GM19397 (cell line): ENCODE data around the gene ATL2.
"Not testable (repeated sequence)": the region's sequence is repeated elsewhere in the genome, so short reads cannot be mapped to it uniquely, and the experiment has no call there.

Experiments
- ATAC-seq: cut with Tn5 transposase; IDR thresholded peaks from one replicate; pipeline ENCODE4 v1.9.1; 2021; ENCODE audit warnings: mild to moderate bottlenecking, moderate library complexity; ENCODE audit not compliant: unreplicated experiment

The ATL2 gene

DNA sequence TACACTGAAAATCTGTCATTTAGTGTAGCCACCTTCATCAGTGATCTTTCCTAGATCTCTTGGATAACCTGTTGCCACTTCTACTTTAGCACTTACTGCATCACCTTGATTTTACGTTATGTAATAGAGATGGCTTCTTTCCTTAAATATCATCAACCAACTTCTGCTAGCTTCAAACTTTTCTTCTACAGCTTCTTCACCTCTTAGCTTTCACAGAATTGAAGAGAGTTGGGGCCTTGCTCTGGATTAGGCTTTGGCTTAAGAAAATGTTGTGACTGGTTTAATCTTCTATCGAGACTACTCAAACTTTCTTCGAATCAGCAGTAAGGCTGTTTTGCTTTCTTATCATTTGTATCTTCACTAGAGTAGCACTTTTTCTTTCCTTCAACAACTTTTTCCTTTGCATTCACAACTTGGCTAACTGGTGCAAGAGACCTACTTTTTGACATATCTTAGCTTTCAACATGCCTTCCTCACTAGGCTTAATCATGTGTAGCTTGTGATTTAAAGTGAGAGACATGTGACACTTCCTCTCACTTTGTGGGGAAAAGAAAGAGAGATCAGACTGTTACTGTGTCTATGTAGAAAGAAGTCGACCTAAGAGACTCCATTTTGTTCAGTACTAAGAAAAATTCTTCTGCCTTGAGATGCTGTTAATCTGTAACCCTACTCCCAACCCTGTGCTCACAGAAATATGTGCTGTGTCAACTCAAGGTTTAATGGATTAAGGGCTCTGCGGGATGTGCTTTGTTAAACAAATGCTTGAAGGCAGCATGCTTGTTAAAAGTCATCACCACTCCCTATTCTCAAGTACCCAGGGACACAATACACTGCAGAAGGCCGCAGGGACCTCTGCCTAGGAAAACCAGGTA is 99.6 kb downstream of the ATL2 start:
- ATAC-seq: no peak

- no peak for ATAC-seq
Measured at GRCh38 chr2:38274286-38275276, 102.5 kb downstream of the ATL2 start.

- no peak for ATAC-seq
Measured at GRCh38 chr2:38271697-38272096, 105.4 kb downstream of the ATL2 start.

GRCh38 chr2:38269421-38269820 is 107.7 kb downstream of the ATL2 start:
- no peak for ATAC-seq

DNA sequence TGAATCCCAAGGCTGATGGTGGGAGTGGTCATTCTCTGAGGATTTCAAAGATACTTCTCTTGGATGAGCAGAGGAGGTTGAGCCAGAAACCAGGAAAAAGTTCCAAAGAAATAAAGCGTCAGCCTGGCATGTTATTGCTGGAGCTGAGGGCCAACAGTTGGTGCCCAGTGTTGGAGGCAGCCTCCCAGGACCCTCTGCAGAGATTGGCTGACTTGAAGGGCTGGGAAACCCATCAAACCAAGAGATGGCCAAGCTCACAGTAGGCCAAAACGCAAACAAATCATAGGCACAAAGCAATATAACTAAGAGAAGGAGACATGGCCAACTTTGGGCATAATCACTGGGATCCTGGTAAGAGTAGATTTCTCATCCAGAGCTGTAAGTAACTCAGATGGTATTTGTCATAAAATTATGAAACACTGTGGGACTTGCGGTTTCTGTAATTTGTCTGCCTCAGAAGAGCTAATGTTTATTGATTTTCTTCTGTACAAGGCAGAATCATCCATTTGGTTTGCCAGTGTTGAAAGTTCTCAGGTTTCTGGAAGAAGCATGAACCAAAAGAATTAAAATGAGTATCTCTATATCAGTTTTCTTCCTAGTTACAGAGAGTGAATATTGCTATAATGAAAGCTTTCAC is 108.3 kb downstream of the ATL2 start:
- no peak for ATAC-seq

GRCh38 chr2:38268001-38268400 is 109.1 kb downstream of the ATL2 start:
- no peak for ATAC-seq

DNA sequence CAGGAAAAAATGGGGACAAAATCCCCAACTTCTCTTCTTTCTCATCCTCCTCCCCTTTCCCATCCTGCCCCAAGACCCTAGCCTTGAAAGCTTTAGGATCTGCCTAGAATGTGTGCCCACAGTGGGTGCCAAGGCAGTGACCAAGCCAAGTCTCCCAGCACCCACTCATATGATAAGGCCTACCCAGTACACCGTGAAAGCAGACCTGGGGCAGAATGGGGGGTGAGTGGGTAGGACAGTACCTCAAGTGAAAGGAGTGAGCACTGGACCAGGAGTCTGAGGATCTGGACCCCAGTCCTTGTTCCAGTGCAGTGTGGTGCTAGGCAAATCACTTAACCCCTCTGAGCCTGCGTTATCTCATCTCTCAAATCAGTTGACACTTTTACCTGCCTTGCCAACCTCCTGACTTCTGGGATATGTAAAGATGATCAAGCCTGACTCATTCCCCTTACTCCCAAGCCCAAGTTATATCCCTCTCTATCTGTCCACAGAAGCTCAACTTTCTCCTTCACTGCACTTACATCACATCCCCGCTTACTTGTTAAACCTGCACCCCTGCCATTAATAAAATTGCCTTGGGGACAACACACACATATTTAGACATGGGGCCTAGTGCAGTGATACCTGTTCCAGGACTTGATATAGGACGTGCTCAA is 109.7 kb downstream of the ATL2 start:
- ATAC-seq: no peak

DNA sequence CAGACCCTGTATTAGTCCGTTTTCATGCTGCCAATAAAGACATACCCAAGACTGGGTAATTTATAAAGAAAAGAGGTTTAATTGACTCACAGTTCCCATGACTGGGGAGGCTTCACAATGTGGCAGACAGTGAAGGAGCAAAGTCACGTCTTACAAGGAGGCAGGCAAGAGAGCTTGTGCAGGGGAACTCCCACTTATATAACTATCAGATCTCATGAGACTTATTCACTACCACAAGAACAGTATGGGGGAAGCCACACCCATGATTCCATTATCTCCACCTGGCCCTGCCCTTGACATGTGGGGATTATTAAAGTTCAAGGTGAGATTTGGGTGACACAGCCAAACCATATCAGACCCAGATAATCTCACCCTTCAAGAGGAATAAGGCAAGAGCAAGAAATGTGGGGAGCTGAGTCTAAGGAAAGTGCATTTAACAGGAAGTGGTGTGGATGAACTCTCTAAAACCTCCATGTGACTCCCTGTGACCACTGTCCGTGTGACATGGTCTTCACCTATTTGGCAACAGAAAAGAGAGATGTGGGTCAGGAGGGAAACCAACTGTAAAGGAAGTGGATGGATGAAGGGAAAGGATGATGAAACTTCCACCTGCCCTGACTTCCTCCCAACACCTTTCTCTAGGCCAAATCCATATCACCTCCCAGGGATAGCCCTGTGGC is 110.6 kb downstream of the ATL2 start:
- ATAC-seq: no peak

GRCh38 chr2:38265461-38265860 is 111.6 kb downstream of the ATL2 start:
- ATAC-seq: no peak

GRCh38 chr2:38264396-38265221 is 112.5 kb downstream of the ATL2 start:
- no peak for ATAC-seq

DNA sequence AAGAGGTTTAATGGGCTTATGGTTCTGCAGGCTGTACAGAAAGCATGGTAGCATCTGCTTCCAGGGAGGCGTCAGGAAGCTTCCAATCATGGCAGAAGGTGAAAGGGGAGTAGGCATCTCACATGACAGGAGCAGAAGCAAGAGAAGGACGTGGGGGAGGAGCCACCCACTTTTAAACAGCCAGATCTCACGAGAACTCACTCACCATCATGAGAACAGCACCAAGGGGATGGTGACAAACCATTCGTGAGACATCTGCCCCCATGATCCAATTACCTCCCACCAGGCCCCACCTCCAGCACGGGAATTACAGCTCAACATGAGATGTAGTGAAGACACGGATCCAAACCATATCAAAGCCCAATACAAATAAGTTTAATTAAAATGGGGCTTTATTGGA is 113.8 kb downstream of the ATL2 start:
- ATAC-seq: no peak

GRCh38 chr2:38262069-38262871 is 114.8 kb downstream of the ATL2 start:
- no peak for ATAC-seq

DNA sequence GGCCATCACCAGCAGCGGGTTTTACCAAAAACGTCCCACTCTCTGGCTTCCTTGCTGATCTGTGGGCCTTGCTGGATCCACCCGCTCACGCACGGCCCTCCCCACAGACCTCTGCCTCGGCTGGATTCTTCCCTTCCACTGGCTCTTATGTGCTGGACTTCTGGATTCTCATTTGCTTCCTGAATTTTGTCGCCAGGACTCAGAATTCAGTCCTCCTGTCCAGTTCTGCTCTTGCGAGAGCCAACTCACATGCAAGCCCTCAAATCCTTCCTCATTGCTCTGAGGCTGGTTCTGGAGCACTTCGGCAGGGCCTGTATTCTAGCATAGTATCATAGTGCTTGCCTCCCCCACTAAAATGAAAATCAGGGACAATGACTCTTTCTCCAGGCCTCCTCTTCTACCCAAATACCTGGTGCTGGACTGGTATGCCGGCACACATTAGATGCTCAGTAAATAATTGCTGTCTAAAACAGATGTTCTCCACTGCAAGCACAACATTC is 115.5 kb downstream of the ATL2 start:
- no peak for ATAC-seq

- no peak for ATAC-seq
Measured at GRCh38 chr2:38260972-38261371, 116.1 kb downstream of the ATL2 start.

GRCh38 chr2:38260469-38260868 is 116.6 kb downstream of the ATL2 start:
- no peak for ATAC-seq

GRCh38 chr2:38259311-38259710 is 117.8 kb downstream of the ATL2 start:
- no peak for ATAC-seq

DNA sequence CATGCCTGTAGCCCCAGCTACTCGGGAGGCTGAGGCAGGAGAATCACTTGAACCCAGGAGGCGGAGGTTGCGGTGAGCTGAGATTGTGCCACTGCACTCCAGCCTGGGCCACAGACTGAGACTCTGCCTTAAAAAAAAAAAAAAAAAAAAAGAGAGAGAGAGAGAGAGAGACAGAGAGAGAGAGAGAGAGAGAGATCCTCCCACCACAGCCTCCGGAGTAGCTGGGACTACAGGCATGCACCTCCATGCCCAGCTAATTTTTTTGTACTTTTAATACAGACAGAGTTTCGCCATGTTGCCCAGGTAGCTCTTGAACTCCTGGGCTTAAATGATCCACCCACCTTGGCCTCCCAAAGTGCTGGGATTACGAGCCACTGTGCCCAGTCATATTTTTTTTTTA is 119.4 kb downstream of the ATL2 start:
- not testable (repeated sequence) for ATAC-seq

GRCh38 chr2:38256610-38257009 is 120.5 kb downstream of the ATL2 start:
- no peak for ATAC-seq
